Mesendoderm (in vitro differentiated cells): Measurements from ENCODE around the gene FBLN7.

ENCODE experiments used
- DNase-seq: peaks from one replicate; pipeline ENCODE4 v3.0.0; 2013
- H2AK5ac ChIP-seq: 2 replicates; pipeline ENCODE4 v1.6.1; 2013; ENCODE audit warnings: low read length, inconsistent platforms
- H2BK120ac ChIP-seq: 2 replicates; pipeline ENCODE4 v1.6.1; 2013; ENCODE audit warnings: low read depth, mild to moderate bottlenecking, low read length, moderate library complexity, mixed read lengths
- H2BK15ac ChIP-seq: replicated peaks from 2 replicates; pipeline ENCODE4 v1.6.1; 2013; ENCODE audit warnings: low read depth, mild to moderate bottlenecking, moderate library complexity
- H2BK5ac ChIP-seq: 2 replicates; pipeline ENCODE4 v1.6.1; 2013; ENCODE audit warnings: low read length, inconsistent platforms
- H3K18ac ChIP-seq: 2 replicates; pipeline ENCODE4 v1.6.1; 2013; ENCODE audit warnings: mild to moderate bottlenecking, low read length, mixed read lengths
- H3K23ac ChIP-seq: one replicate; pipeline ENCODE4 v1.6.1; 2013; ENCODE audit warnings: low read length
- H3K27ac ChIP-seq: 2 replicates; pipeline ENCODE4 v1.5.1; 2013; ENCODE audit warnings: low read depth, mild to moderate bottlenecking, inconsistent platforms, low read length, moderate library complexity
- H3K27me3 ChIP-seq: 2 replicates; pipeline ENCODE4 v1.6.1; 2013; ENCODE audit warnings: low read length, control low read depth, mild to moderate bottlenecking, inconsistent platforms; ENCODE audit not compliant: insufficient read depth, poor library complexity
- H3K36me3 ChIP-seq: 2 replicates; pipeline ENCODE4 v1.6.1; 2013; ENCODE audit warnings: low read length, inconsistent platforms; ENCODE audit not compliant: control insufficient read depth, insufficient read depth
- H3K4ac ChIP-seq: one replicate; pipeline ENCODE4 v1.6.1; 2013; ENCODE audit warnings: low read depth, mild to moderate bottlenecking, low read length, moderate library complexity
- H3K4me1 ChIP-seq: 2 replicates; pipeline ENCODE4 v1.6.1; 2013; ENCODE audit warnings: low read depth, low read length, inconsistent platforms; ENCODE audit not compliant: control insufficient read depth
- H3K4me2 ChIP-seq: 2 replicates; pipeline ENCODE4 v1.6.1; 2013; ENCODE audit warnings: low read length
- H3K4me3 ChIP-seq: 2 replicates; pipeline ENCODE4 v1.5.1; 2013; ENCODE audit warnings: mild to moderate bottlenecking, low read length
- H3K56ac ChIP-seq: one replicate; pipeline ENCODE4 v1.6.1; 2013; ENCODE audit warnings: low read length
- H3K79me1 ChIP-seq: 2 replicates; pipeline ENCODE4 v1.6.1; 2013; ENCODE audit warnings: low read length, inconsistent platforms
- H3K79me2 ChIP-seq: 2 replicates; pipeline ENCODE4 v1.6.1; 2013; ENCODE audit warnings: mild to moderate bottlenecking, low read length; ENCODE audit not compliant: control insufficient read depth, insufficient read depth
- H3K9ac ChIP-seq: 2 replicates; pipeline ENCODE4 v1.6.1; 2013; ENCODE audit warnings: low read length, inconsistent platforms
- H4K5ac ChIP-seq: one replicate; pipeline ENCODE4 v1.6.1; 2013; ENCODE audit warnings: low read length
- H4K8ac ChIP-seq: one replicate; pipeline ENCODE4 v1.6.1; 2013; ENCODE audit warnings: low read depth, mild to moderate bottlenecking, control low read depth, low read length, moderate library complexity
- WGBS: extraction: QIAGEN DNeasy Blood & Tissue Kit; methylation state at CpG from one replicate; pipeline ENCODE4 v1.1.7; 2013; ENCODE audit warnings: low lambda C conversion rate, missing lambda C conversion rate; ENCODE audit not compliant: insufficient coverage; ENCODE audit errors: extremely low coverage; 5-methylcytosine and 5-hydroxymethylcytosine counted together

FBLN7 gene

GRCh38 chr2:112162341-112162740 is 24.2 kb downstream of the FBLN7 start:
- Histone ChIP-seq H4K8ac (no peak overlapping the region), H2AK5ac (no peak overlapping the region), H3K79me1 (no peaks in the 10 kb centered on the region), H2BK5ac (no peak overlapping the region), H2BK120ac (no peak overlapping the region), H3K56ac (no peak overlapping the region), H3K4me1 (no peaks in the 10 kb centered on the region), H3K79me2 (no peaks in the 10 kb centered on the region), H3K9ac (no peak overlapping the region), H3K4ac (no peak overlapping the region), H2BK15ac (no peak overlapping the region), H3K4me3 (no peak overlapping the region), H3K27ac (no peak overlapping the region), H3K23ac (no peak overlapping the region), H3K27me3 (no peaks in the 10 kb centered on the region), H3K18ac (no peak overlapping the region), H3K4me2 (no peak overlapping the region), H4K5ac (no peak overlapping the region), H3K36me3 (no peaks in the 10 kb centered on the region)
- DNase-seq, result no peak
- no CpG with 5 or more reads among the region's 6 CpGs for WGBS

GRCh38 chr2:112162956-112163355 is 24.8 kb downstream of the FBLN7 start:
- no peak for DNase-seq
- Histone ChIP-seq H4K8ac (no peak overlapping the region), H2BK5ac (no peak overlapping the region), H3K27ac (no peak overlapping the region), H3K4me1 (no peaks in the 10 kb centered on the region), H3K23ac (no peak overlapping the region), H3K4me2 (no peak overlapping the region), H3K9ac (no peak overlapping the region), H3K56ac (no peak overlapping the region), H4K5ac (no peak overlapping the region), H3K4me3 (no peak overlapping the region), H3K79me1 (no peaks in the 10 kb centered on the region), H2BK120ac (no peak overlapping the region), H3K27me3 (no peaks in the 10 kb centered on the region), H3K36me3 (no peaks in the 10 kb centered on the region), H3K79me2 (no peaks in the 10 kb centered on the region), H2AK5ac (no peak overlapping the region), H2BK15ac (no peak overlapping the region), H3K4ac (no peak overlapping the region), H3K18ac (no peak overlapping the region)
- no CpG with 5 or more reads among the region's 11 CpGs for WGBS

DNA sequence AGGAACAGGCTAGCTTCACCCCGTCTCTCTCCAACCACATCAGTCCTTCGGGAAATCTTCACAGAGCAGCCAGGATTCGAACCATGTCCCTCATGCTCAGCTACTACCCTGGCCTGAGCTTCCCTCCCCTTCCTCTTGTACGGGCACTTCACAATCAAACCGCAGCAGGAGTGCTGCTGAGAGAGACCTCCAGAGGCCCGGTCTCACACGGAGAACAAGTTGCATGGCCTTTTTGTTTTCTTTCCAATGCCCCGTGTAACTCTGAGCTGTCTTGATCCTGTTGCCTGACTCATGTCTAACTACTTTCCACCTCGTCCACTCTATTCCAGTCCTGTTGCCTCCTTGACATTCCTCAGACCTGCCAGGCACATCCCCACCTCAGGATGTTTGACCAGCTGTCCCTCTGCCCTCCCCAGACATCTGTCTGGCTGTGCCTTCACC is 25.4 kb downstream of the FBLN7 start:
- WGBS, result no CpG with 5 or more reads among the region's 9 CpGs
- no peak overlapping the region for H4K5ac ChIP-seq
- no peak for DNase-seq
- no peak overlapping the region for H2BK15ac ChIP-seq
- no peaks in the 10 kb centered on the region for H3K36me3 ChIP-seq
- H2AK5ac ChIP-seq, result no peak overlapping the region
- H3K9ac ChIP-seq, result no peak overlapping the region
- H3K23ac ChIP-seq, result no peak overlapping the region
- H3K27ac ChIP-seq, result no peak overlapping the region
- no peak overlapping the region for H2BK120ac ChIP-seq
- no peaks in the 10 kb centered on the region for H3K27me3 ChIP-seq
- H3K4me1 ChIP-seq, result no peaks in the 10 kb centered on the region
- no peaks in the 10 kb centered on the region for H3K79me1 ChIP-seq
- no peak overlapping the region for H3K56ac ChIP-seq
- H4K8ac ChIP-seq, result no peak overlapping the region
- H3K79me2 ChIP-seq, result no peaks in the 10 kb centered on the region
- H3K18ac ChIP-seq, result no peak overlapping the region
- no peak overlapping the region for H3K4ac ChIP-seq
- no peak overlapping the region for H2BK5ac ChIP-seq
- H3K4me3 ChIP-seq, result no peak overlapping the region
- H3K4me2 ChIP-seq, result no peak overlapping the region

GRCh38 chr2:112164876-112165275 is 26.7 kb downstream of the FBLN7 start:
- no peak for DNase-seq

DNA sequence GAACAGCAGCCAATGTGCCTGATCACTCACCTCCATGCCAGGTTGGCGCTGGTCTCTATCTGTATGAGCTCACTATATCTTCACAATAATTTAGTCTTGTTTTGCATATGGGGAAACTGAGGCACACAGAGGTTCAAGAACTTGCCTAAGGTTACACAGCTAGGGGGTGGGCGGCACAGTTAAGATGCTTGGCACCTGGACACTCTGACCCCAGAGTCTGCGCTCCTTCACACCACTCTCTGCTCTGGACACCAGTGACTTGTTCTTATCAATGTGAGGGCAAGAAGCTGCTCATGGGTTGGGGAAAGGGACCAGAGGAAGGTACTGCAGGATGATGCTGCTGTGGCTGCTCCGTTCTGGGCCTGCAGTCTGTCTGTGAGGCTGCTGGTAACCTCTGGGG is 27.1 kb downstream of the FBLN7 start:
- Histone ChIP-seq H3K4me2 (no peak overlapping the region), H3K9ac (no peak overlapping the region)

More at GRCh38 chr2:112164876-112165275, 26.7 kb downstream of the FBLN7 start:
- Histone ChIP-seq H3K4ac (no peak overlapping the region), H3K4me2 (no peak overlapping the region), H3K4me3 (no peak overlapping the region), H3K4me1 (no peaks in the 10 kb centered on the region), H2BK120ac (no peak overlapping the region), H3K79me2 (no peaks in the 10 kb centered on the region), H3K23ac (no peak overlapping the region), H2BK5ac (no peak overlapping the region), H2BK15ac (no peak overlapping the region), H3K79me1 (no peaks in the 10 kb centered on the region), H3K36me3 (no peaks in the 10 kb centered on the region), H2AK5ac (no peak overlapping the region), H4K5ac (no peak overlapping the region), H3K9ac (no peak overlapping the region), H3K27me3 (no peaks in the 10 kb centered on the region), H4K8ac (no peak overlapping the region), H3K56ac (no peak overlapping the region), H3K27ac (no peak overlapping the region), H3K18ac (no peak overlapping the region)
- no CpG with 5 or more reads among the region's 11 CpGs for WGBS

DNA sequence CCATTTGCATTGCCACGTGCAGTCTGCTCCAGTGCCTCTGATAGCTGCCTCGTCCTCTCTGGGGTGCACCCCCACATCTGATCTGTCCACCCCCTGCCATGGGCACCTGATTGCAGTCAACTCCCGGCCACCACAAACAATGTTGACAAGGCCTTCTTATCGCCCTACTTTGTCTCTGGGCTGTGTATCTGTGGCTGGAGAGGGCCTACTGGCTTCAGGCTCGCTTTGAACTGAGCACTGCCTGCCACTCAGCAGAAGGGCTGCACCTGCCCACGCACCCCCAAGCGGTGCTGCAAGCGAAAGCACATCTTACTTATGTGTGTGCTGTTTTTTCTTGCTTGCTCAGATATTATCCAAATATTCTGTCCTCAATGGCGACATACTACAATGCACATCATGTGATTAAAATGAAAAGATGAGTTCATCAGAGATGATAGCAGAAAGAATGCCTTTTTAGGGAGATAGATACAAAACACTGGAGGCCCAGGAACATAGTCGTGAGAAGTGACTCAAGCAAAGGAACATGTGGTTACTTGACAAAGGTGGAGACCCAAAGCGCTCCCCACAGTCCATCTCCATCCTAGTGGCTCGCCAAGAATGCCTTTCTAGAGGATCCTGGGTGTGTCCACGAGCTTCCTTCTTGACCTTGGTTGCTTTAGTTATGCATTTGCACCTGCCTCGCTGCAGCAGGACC is 28.8 kb downstream of the FBLN7 start:
- H3K56ac ChIP-seq, result no peak overlapping the region
- no peaks in the 10 kb centered on the region for H3K36me3 ChIP-seq
- no peak overlapping the region for H4K8ac ChIP-seq
- H3K27me3 ChIP-seq, result no peaks in the 10 kb centered on the region
- no peak overlapping the region for H3K4me2 ChIP-seq
- no peak overlapping the region for H2BK5ac ChIP-seq
- no peak overlapping the region for H2AK5ac ChIP-seq
- H3K4me3 ChIP-seq, result no peak overlapping the region
- no peak overlapping the region for H3K18ac ChIP-seq
- H3K4ac ChIP-seq, result no peak overlapping the region
- no peak for DNase-seq
- H2BK15ac ChIP-seq, result no peak overlapping the region
- no peaks in the 10 kb centered on the region for H3K79me1 ChIP-seq
- H3K23ac ChIP-seq, result no peak overlapping the region
- H3K27ac ChIP-seq, result no peak overlapping the region
- no peaks in the 10 kb centered on the region for H3K4me1 ChIP-seq
- WGBS, result no CpG with 5 or more reads among the region's 14 CpGs
- no peak overlapping the region for H2BK120ac ChIP-seq
- H3K79me2 ChIP-seq, result no peaks in the 10 kb centered on the region
- no peak overlapping the region for H3K9ac ChIP-seq
- no peak overlapping the region for H4K5ac ChIP-seq

More for the DNA sequence above, 27.1 kb downstream of the FBLN7 start:
- Histone ChIP-seq H3K4ac (no peak overlapping the region), H2AK5ac (no peak overlapping the region), H3K4me1 (no peaks in the 10 kb centered on the region), H3K79me2 (no peaks in the 10 kb centered on the region), H4K5ac (no peak overlapping the region), H3K18ac (no peak overlapping the region), H3K36me3 (no peaks in the 10 kb centered on the region), H2BK15ac (no peak overlapping the region), H3K27me3 (no peaks in the 10 kb centered on the region), H3K4me3 (no peak overlapping the region), H3K27ac (no peak overlapping the region), H4K8ac (no peak overlapping the region), H3K56ac (no peak overlapping the region), H2BK5ac (no peak overlapping the region), H2BK120ac (no peak overlapping the region), H3K23ac (no peak overlapping the region), H3K79me1 (no peaks in the 10 kb centered on the region)
- WGBS, result no CpG with 5 or more reads among the region's 4 CpGs
- DNase-seq, result no peak
